Natural killer cell (primary cell): ENCODE measurements around the gene WDFY4. TPM values are rescaled to one million over a fixed set of nuclear protein-coding genes. Genes with fewer than 3 reads are reported as not detected.

ENCODE experiments used
- ATAC-seq, 3 donors: fragments of 150-1000 bp in 2 of 3; fragments of 200-7000 bp in 1 of 3; cut with Tn5 transposase; 1 replicate in 1 of 3; 2 replicates in 2 of 3; pipeline ENCODE4 v1.10.0; 2021; ENCODE audit warnings: mild to moderate bottlenecking in 2 of 3, moderate library complexity in 2 of 3
- DNase-seq, 2 donors: peaks; one replicate each; pipeline versions ENCODE4 v3.0.0 to v3.0.0-alpha.2; 2013 to 2021; ENCODE audit warnings: mixed read lengths in 1 of 2
- H3K27ac ChIP-seq: one replicate; pipeline ENCODE4 v1.5.1; 2013; ENCODE audit warnings: mild to moderate bottlenecking, low read length
- H3K27me3 ChIP-seq: one replicate; pipeline ENCODE4 v1.6.1; 2013; ENCODE audit warnings: low read length; ENCODE audit not compliant: control insufficient read depth, insufficient read depth
- H3K36me3 ChIP-seq: one replicate; pipeline ENCODE4 v1.6.1; 2013; ENCODE audit warnings: low read length; ENCODE audit not compliant: control insufficient read depth, insufficient read depth
- H3K4me1 ChIP-seq: one replicate; pipeline ENCODE4 v1.6.1; 2013; ENCODE audit warnings: low read length; ENCODE audit not compliant: control insufficient read depth, insufficient read depth
- H3K4me3 ChIP-seq: one replicate; pipeline ENCODE4 v1.5.1; 2013; ENCODE audit warnings: low read length
- H3K9me3 ChIP-seq: one replicate; pipeline ENCODE4 v1.6.1; 2013; ENCODE audit warnings: low read length; ENCODE audit not compliant: control insufficient read depth, insufficient read depth
- H3K27ac Mint-ChIP-seq, 2 donors: one replicate each; pipeline ENCODE4 v1.8.0; 2022; ENCODE audit warnings: mild to moderate bottlenecking in 2 of 2, mixed read lengths in 2 of 2, moderate library complexity in 1 of 2
- H3K27me3 Mint-ChIP-seq, 2 donors: one replicate each; pipeline ENCODE4 v1.8.0; 2022; ENCODE audit warnings: low read depth in 2 of 2, mixed read lengths in 2 of 2
- H3K36me3 Mint-ChIP-seq: one replicate; pipeline ENCODE4 v1.8.0; 2022; ENCODE audit warnings: mixed read lengths
- H3K4me1 Mint-ChIP-seq, 2 donors: one replicate each; pipeline ENCODE4 v1.8.0; 2022; ENCODE audit warnings: mixed read lengths in 2 of 2
- H3K4me3 Mint-ChIP-seq: one replicate; pipeline ENCODE4 v1.8.0; 2022; ENCODE audit warnings: mild to moderate bottlenecking, moderate library complexity, mixed read lengths
- H3K9me3 Mint-ChIP-seq, 2 donors: one replicate each; pipeline ENCODE4 v1.8.0; 2022; ENCODE audit warnings: mixed read lengths in 2 of 2
- WGBS: methylation state at CpG from one replicate; pipeline ENCODE4 v1.1.7; 2013; ENCODE audit warnings: missing lambda C conversion rate; ENCODE audit not compliant: insufficient coverage; 5-methylcytosine and 5-hydroxymethylcytosine counted together
- intact Hi-C: fragments of 100-400 bp; cut with micrococcal nuclease; formaldehyde crosslinking; loops from one replicate; pipeline ENCODE4 v1.14.2; 2022
- total RNA-seq, 4 donors: library from RNA; stranded (reverse); fragments of 120-200 nt in 1 of 4; gene quantifications; one replicate each; pipeline versions ENCODE4 v1.2.3 to v1.2.4, GENCODE V29; 2013 to 2022
- TF ChIP-seq, protein P1 (sequence below): fragments of 200-600 bp; IDR thresholded peaks from one replicate; pipeline ENCODE4 v1.8.0; 2022; ENCODE audit warnings: antibody characterized with exemption

The WDFY4 gene
- total RNA-seq, 3 donors from 2014 or later (not counting 1 experiment from before 2014, with no cell fraction given): 1.7 to 8.4 (median 3.5) TPM

DNA sequence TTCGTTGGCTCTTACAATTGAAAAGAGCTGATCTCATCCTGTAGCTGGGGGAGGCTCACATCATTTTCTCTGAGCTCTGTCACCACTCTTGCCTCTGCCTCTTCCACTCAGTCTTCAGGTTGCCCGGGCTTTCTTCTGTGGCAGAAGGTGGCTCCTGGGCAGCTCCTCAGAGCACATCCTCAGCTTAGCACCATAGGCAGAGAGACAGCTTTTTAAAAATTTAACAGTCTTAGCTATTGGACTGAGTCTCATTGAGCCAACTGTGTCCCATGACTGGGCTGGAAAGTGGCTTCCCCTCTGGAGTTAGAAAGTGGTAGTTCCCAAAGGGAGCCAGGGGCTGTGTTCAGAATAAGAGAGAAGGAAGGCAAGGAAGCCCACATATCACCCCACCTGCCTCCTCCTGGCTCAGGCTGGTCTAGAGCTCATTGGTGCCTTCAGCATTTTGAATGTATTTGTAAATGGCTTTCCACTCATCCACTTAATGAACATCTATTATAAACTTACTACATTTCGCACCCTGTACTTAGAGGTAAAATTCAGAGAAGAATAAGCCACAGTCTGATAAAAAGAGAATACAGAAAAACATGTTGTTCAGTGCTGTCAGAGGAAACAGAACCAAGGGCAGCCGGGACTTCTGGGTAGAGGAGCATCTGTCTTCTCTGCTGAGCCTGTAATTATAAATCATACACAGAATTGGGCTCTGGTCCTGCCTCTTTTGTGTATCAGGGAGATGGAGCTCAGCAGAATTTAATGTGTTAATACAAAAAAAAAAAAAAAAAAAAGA, 119.3 kb downstream of the WDFY4 start:
- DNase-seq (no peak), ATAC-seq (no peak)
- no peak overlapping the region for H3K27ac ChIP-seq
- Mint-ChIP-seq H3K36me3 (no peaks in the 10 kb centered on the region), H3K4me3 (no peak overlapping the region), H3K9me3 (peaks cover 4% of the 10 kb centered on the region in 2 donors), H3K27ac (no peak overlapping the region), H3K4me1 (peaks cover 40 to 41% of the 10 kb centered on the region in 2 donors), H3K27me3 (no peaks in the 10 kb centered on the region)
- peaks cover 35% of the 10 kb centered on the region for H3K4me1 ChIP-seq
- intact Hi-C loops: no loop called here
- H3K4me3 ChIP-seq: no peak overlapping the region
- no peaks in the 10 kb centered on the region for H3K27me3 ChIP-seq
- no peaks in the 10 kb centered on the region for H3K9me3 ChIP-seq
- 87% methylated on average over 4 of the region's 4 CpGs for WGBS
- TF ChIP-seq, protein P1, sequence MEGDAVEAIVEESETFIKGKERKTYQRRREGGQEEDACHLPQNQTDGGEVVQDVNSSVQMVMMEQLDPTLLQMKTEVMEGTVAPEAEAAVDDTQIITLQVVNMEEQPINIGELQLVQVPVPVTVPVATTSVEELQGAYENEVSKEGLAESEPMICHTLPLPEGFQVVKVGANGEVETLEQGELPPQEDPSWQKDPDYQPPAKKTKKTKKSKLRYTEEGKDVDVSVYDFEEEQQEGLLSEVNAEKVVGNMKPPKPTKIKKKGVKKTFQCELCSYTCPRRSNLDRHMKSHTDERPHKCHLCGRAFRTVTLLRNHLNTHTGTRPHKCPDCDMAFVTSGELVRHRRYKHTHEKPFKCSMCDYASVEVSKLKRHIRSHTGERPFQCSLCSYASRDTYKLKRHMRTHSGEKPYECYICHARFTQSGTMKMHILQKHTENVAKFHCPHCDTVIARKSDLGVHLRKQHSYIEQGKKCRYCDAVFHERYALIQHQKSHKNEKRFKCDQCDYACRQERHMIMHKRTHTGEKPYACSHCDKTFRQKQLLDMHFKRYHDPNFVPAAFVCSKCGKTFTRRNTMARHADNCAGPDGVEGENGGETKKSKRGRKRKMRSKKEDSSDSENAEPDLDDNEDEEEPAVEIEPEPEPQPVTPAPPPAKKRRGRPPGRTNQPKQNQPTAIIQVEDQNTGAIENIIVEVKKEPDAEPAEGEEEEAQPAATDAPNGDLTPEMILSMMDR: no peak
- H3K36me3 ChIP-seq: no peaks in the 10 kb centered on the region

DNA sequence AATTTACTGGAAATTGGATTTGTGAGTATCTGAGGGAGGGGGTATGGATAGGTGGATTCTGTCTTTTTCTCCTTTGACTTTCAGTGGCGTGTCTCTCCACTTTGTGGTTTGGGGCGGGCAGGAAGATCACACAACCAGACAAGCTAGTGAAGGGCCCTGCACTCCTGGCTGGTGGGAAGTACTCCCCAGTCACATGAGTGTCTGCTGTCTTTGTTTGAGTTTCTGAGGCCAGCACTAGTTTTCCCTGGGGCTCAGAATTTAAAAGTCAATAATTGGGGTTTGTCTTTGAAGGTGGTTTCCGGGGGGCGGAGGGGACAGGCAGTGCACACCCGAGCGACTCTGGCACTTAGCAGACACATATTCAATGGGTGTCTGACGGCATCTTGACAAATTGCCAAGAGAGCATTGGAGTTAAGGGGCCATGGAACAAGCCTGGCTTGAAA, 120.1 kb downstream of the WDFY4 start:
- peak in 1 of 2 donors; percentile 33 for DNase-seq
- intact Hi-C loops: no loop called here
- WGBS: 19% methylated on average over 6 of the region's 7 CpGs

DNA sequence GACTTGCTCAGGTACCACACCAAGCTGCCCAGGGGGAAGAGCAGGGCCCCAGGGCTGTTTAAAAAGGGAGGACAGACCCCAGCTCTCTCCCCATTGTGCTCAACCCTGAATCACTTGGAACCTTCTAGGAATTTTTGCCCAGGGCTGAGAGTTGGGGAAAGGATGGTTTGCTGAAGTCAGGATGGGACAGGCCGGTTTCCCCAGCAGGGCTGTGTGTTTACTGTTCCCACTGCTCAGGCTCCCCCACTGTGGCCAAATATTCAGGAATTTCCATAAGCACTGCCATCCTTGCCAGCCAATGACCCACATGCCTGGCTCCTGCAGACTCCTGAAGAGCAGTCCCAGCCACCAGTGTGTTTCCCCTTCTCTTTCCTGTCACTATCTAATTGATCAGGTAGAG, 120.7 kb downstream of the WDFY4 start:
- TF ChIP-seq, protein P1: no peak
- Mint-ChIP-seq H3K27me3 (no peaks in the 10 kb centered on the region), H3K4me3 (no peak overlapping the region), H3K27ac (no peak overlapping the region), H3K9me3 (peaks cover 0 to under 1% of the 10 kb centered on the region in 2 donors), H3K36me3 (no peaks in the 10 kb centered on the region), H3K4me1 (peaks cover 33 to 34% of the 10 kb centered on the region in 2 donors)
- H3K27ac ChIP-seq: no peak overlapping the region
- WGBS: 90% methylated on average over 1 of the region's 1 CpG
- no peaks in the 10 kb centered on the region for H3K9me3 ChIP-seq
- DNase-seq: no peak
- no peak overlapping the region for H3K4me3 ChIP-seq
- H3K27me3 ChIP-seq: no peaks in the 10 kb centered on the region
- intact Hi-C loops: no loop called here
- no peak for ATAC-seq
- H3K36me3 ChIP-seq: no peaks in the 10 kb centered on the region
- peaks cover 29% of the 10 kb centered on the region for H3K4me1 ChIP-seq

More for the DNA sequence above, 120.1 kb downstream of the WDFY4 start:
- no peak overlapping the region for H3K27ac ChIP-seq
- H3K4me1 ChIP-seq: peaks cover 35% of the 10 kb centered on the region
- no peaks in the 10 kb centered on the region for H3K36me3 ChIP-seq
- no peaks in the 10 kb centered on the region for H3K9me3 ChIP-seq
- H3K36me3 Mint-ChIP-seq: no peaks in the 10 kb centered on the region
- H3K9me3 Mint-ChIP-seq: peaks cover 4% of the 10 kb centered on the region in 2 donors
- no peak for ATAC-seq
- TF ChIP-seq, protein P1: no peak
- no peak overlapping the region for H3K27ac Mint-ChIP-seq
- peaks cover 39 to 41% of the 10 kb centered on the region in 2 donors for H3K4me1 Mint-ChIP-seq
- no peaks in the 10 kb centered on the region for H3K27me3 ChIP-seq
- H3K4me3 Mint-ChIP-seq: no peak overlapping the region
- no peak overlapping the region for H3K4me3 ChIP-seq
- H3K27me3 Mint-ChIP-seq: no peaks in the 10 kb centered on the region
